SK-N-MC (cell line): ENCODE data around the gene GPATCH4.

Source experiments
- EZH2 ChIP-seq: fragments of 200-600 bp; sonication (generic); IDR thresholded peaks from one replicate; pipeline ENCODE4 v1.6.1; 2017; ENCODE audit warnings: antibody characterized with exemption
- POLR2AphosphoS5 ChIP-seq: IDR thresholded peaks from 2 replicates; pipeline ENCODE4 v1.6.1; 2012; ENCODE audit warnings: mild to moderate bottlenecking, low read depth, low read length, borderline replicate concordance

DNA sequence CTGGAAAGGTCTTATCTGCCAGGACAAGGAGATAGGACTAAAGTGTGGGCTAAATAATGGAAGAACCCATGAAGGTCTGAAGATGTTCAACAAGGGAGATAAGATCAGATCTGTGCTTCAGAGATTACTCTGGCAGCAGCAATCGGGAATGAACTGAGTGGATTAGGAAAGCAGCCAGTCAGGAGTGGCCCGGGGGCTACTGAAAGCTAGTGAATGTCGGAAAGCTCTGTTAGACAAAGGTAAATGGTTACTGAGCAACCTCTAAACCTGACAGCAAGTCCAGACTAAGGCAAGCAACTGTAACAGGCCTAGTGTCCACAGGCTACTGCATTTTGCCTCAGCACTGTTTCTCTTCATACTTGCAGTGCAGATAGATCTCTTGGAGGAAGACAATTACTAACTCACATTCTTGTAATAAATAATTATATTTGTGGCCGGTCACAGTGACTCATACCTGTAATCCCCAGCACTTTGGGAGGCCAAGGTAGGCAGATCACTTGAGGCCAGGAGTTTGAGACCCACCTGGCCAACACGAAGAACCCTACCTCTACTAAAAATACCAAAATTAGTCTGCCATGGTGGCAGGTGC lies 41.4 kb downstream of the GPATCH4 start:
- TF ChIP-seq EZH2 (no peak), POLR2AphosphoS5 (no peak)
